H1 (cell line): Measurements from ENCODE around the gene ACADVL. TPM values are rescaled to one million over a fixed set of nuclear protein-coding genes. Genes with fewer than 3 reads are reported as not detected.

Source experiments
- CTCF ChIA-PET: fragments of 300-600 bp; sonication (Branson Sonifier 250); formaldehyde crosslinking; loops from one replicate; lab custom pipeline; 2021; ENCODE audit not compliant: partially characterized antibody; lab: Charles Lee
- POLR2A ChIA-PET: fragments of 300-600 bp; sonication (Branson Sonifier 250); formaldehyde crosslinking; loops from one replicate; lab custom pipeline; 2021; ENCODE audit warnings: inconsistent platforms; ENCODE audit not compliant: partially characterized antibody; lab: Charles Lee
- DNase-seq, 2 experiments: peaks; one replicate each; pipeline versions ENCODE4 v3.0.0 to v3.0.0-alpha.2; 2010 to 2022; ENCODE audit warnings: low spot score in 2 of 2, low read depth in 1 of 2, mixed read lengths in 1 of 2
- FAIRE-seq: peaks from 2 replicates; lab custom pipeline; 2011; peaks lifted over from hg19 to GRCh38; lab: Jason Lieb, UNC
- H2AFZ ChIP-seq: 2 replicates; pipeline ENCODE4 v1.8.1; 2012; ENCODE audit warnings: low read length, inconsistent platforms
- H2AK5ac ChIP-seq: 2 replicates; pipeline ENCODE4 v1.6.1; 2013; ENCODE audit warnings: low read depth, low read length
- H2BK120ac ChIP-seq: replicated peaks from 2 replicates; pipeline ENCODE3; 2013; ENCODE audit warnings: low read depth, low read length, inconsistent platforms
- H2BK12ac ChIP-seq: 2 replicates; pipeline ENCODE4 v1.6.1; 2013; ENCODE audit warnings: low read depth, low read length
- H2BK15ac ChIP-seq: 2 replicates; pipeline ENCODE4 v1.6.1; 2013; ENCODE audit warnings: low read length
- H2BK20ac ChIP-seq: 2 replicates; pipeline ENCODE4 v1.6.1; 2013; ENCODE audit warnings: low read length
- H2BK5ac ChIP-seq: 2 replicates; pipeline ENCODE4 v1.6.1; 2013; ENCODE audit warnings: low read depth, low read length
- H3K14ac ChIP-seq: 2 replicates; pipeline ENCODE4 v1.6.1; 2013; ENCODE audit warnings: inconsistent platforms; ENCODE audit not compliant: insufficient read length
- H3K18ac ChIP-seq: 2 replicates; pipeline ENCODE4 v1.6.1; 2013; ENCODE audit warnings: low read length; ENCODE audit errors: extremely low read depth
- H3K23ac ChIP-seq: 2 replicates; pipeline ENCODE4 v1.6.1; 2013; ENCODE audit warnings: inconsistent platforms; ENCODE audit not compliant: insufficient read length
- H3K23me2 ChIP-seq: 2 replicates; pipeline ENCODE4 v1.6.1; 2013; ENCODE audit warnings: low read depth, low read length
- H3K27ac ChIP-seq: 2 replicates; pipeline ENCODE4 v1.6.1; 2011; ENCODE audit warnings: low read depth, low read length, inconsistent platforms
- H3K27me3 ChIP-seq, 4 experiments: replicated peaks in 1 of 4; 1 replicate in 1 of 4; 2 replicates in 3 of 4; pipeline versions ENCODE4 v1.6.1 to v1.8.1; 2011 to 2013; ENCODE audit warnings: low read length in 3 of 4, mild to moderate bottlenecking in 3 of 4, inconsistent platforms in 2 of 4, mixed read lengths in 2 of 4, moderate library complexity in 1 of 4; ENCODE audit not compliant: control insufficient read depth in 3 of 4, insufficient read depth in 3 of 4; ENCODE audit errors: extremely low read depth in 1 of 4
- H3K36me3 ChIP-seq, 4 experiments: 2 replicates each; pipeline versions ENCODE4 v1.6.1 to v1.8.1; 2011 to 2013; ENCODE audit warnings: mild to moderate bottlenecking in 4 of 4, low read length in 3 of 4, moderate library complexity in 2 of 4, control low read depth in 1 of 4, inconsistent platforms in 1 of 4; ENCODE audit not compliant: insufficient read depth in 4 of 4, control insufficient read depth in 2 of 4
- H3K4ac ChIP-seq: replicated peaks from 2 replicates; pipeline ENCODE3; 2013; ENCODE audit warnings: low read length, low read depth, mixed read lengths, inconsistent platforms; ENCODE audit not compliant: insufficient read length
- H3K4me1 ChIP-seq, 4 experiments: replicated peaks in 1 of 4; 1 replicate in 1 of 4; 2 replicates in 3 of 4; pipeline versions ENCODE4 v1.6.1 to v1.8.1; 2011 to 2013; ENCODE audit warnings: low read length in 3 of 4, inconsistent platforms in 2 of 4, mixed read lengths in 1 of 4; ENCODE audit not compliant: insufficient read depth in 4 of 4, control insufficient read depth in 3 of 4
- H3K4me2 ChIP-seq, 2 experiments: 2 replicates each; pipeline versions ENCODE4 v1.6.1 to v1.8.1; 2011 to 2013; ENCODE audit warnings: low read depth in 2 of 2, low read length in 2 of 2, control low read depth in 1 of 2, inconsistent platforms in 1 of 2, mild to moderate bottlenecking in 1 of 2; ENCODE audit not compliant: insufficient read depth in 1 of 2
- H3K4me3 ChIP-seq, 4 experiments: fragments of 200-600, 300-600 bp in 1 of 4; sonication (generic), shearing (Covaris generic), sonication (Bioruptor Twin) in 1 of 4; 2 replicates each; pipeline versions ENCODE4 v1.5.1 to v1.8.1; 2011 to 2016; ENCODE audit warnings: low read length in 4 of 4, low read depth in 3 of 4, control low read depth in 2 of 4, inconsistent platforms in 2 of 4, mild to moderate bottlenecking in 2 of 4, mixed read lengths in 1 of 4, moderate library complexity in 1 of 4; ENCODE audit not compliant: insufficient read depth in 2 of 4; ENCODE audit errors: extremely low read depth in 1 of 4
- H3K56ac ChIP-seq: replicated peaks from 2 replicates; pipeline ENCODE3; 2013; ENCODE audit warnings: low read depth, mild to moderate bottlenecking, mixed read lengths, low read length, inconsistent platforms; ENCODE audit not compliant: insufficient read length
- H3K79me1 ChIP-seq: 2 replicates; pipeline ENCODE4 v1.6.1; 2013; ENCODE audit warnings: low read depth, low read length, control low read depth
- H3K79me2 ChIP-seq, 2 experiments: 2 replicates each; pipeline versions ENCODE4 v1.6.1 to v1.8.1; 2012 to 2013; ENCODE audit warnings: low read length in 2 of 2, mild to moderate bottlenecking in 2 of 2, inconsistent platforms in 1 of 2; ENCODE audit not compliant: insufficient read depth in 2 of 2, control insufficient read depth in 1 of 2
- H3K9ac ChIP-seq, 4 experiments: replicated peaks in 1 of 4; 1 replicate in 1 of 4; 2 replicates in 3 of 4; pipeline versions ENCODE4 v1.6.1 to v1.8.1; 2011 to 2013; ENCODE audit warnings: low read depth in 3 of 4, low read length in 3 of 4, control low read depth in 2 of 4, mild to moderate bottlenecking in 2 of 4, moderate library complexity in 2 of 4, inconsistent platforms in 1 of 4; ENCODE audit errors: extremely low read depth in 1 of 4
- H3K9me3 ChIP-seq, 2 experiments: 2 replicates each; pipeline versions ENCODE4 v1.6.1 to v1.8.1; 2012 to 2013; ENCODE audit warnings: mild to moderate bottlenecking in 2 of 2, moderate library complexity in 2 of 2, control low read depth in 1 of 2, inconsistent platforms in 1 of 2, low read depth in 1 of 2, low read length in 1 of 2, mixed read lengths in 1 of 2; ENCODE audit not compliant: insufficient read depth in 2 of 2
- H4K20me1 ChIP-seq, 2 experiments: replicated peaks in 1 of 2; 2 replicates each; pipeline versions ENCODE3 to v1.8.1; 2011 to 2013; ENCODE audit warnings: inconsistent platforms in 2 of 2, low read length in 2 of 2, mild to moderate bottlenecking in 1 of 2; ENCODE audit not compliant: insufficient read depth in 2 of 2, control insufficient read depth in 1 of 2
- H4K5ac ChIP-seq: 2 replicates; pipeline ENCODE4 v1.6.1; 2013; ENCODE audit warnings: low read length, low read depth, mixed read lengths, inconsistent platforms; ENCODE audit not compliant: insufficient read length
- H4K8ac ChIP-seq: 2 replicates; pipeline ENCODE4 v1.8.0; 2013; ENCODE audit warnings: mild to moderate bottlenecking, moderate library complexity, low read length, inconsistent platforms; ENCODE audit not compliant: insufficient read depth; ENCODE audit errors: extremely low read depth
- H4K91ac ChIP-seq: replicated peaks from 2 replicates; pipeline ENCODE3; 2013; ENCODE audit warnings: low read length, mixed read lengths, inconsistent platforms; ENCODE audit not compliant: insufficient read length
- JUND ChIP-seq: IDR thresholded peaks from 2 replicates; pipeline ENCODE4 v1.6.1; 2011; ENCODE audit warnings: mild to moderate bottlenecking, improper control_type of control experiment, low read length
- WGBS, 2 experiments: shearing (Covaris generic) in 1 of 2; methylation state at CpG; one replicate each; pipeline versions ENCODE4 v1.1.6 to v1.1.7; 2013 to 2015; ENCODE audit warnings: low lambda C conversion rate in 2 of 2, mixed read lengths in 2 of 2, inconsistent platforms in 1 of 2, low coverage in 1 of 2, missing lambda C conversion rate in 1 of 2; ENCODE audit not compliant: insufficient replicate concordance in 2 of 2, insufficient coverage in 1 of 2, insufficient read length in 1 of 2; ENCODE audit errors: extremely low coverage in 1 of 2, missing lambda C conversion rate in 1 of 2; 5-methylcytosine and 5-hydroxymethylcytosine counted together
- polyA plus RNA-seq, 7 experiments: library from polyadenylated mRNA; depleted of rRNA in 3 of 7; stranded (reverse) in 5 of 7; unstranded in 2 of 7; fragments of >200 nt in 5 of 7; fragments of 200-250 nt in 2 of 7; gene quantifications; 1 replicate in 5 of 7; 2 replicates in 1 of 7; 4 replicates in 1 of 7; pipeline versions ENCODE4 v1.2.1 to v1.2.3, GENCODE V29; 2011 to 2013; ENCODE audit warnings: missing spikeins in 2 of 7, mixed read lengths in 2 of 7
- total RNA-seq: library from RNA; stranded (reverse); fragmentation: NEBNext Ultra II Directional; extraction: Animal tissue kit (Norgen Biotek cat#: 25700); gene quantifications from 2 replicates; pipeline ENCODE4 v1.2.1, GENCODE V29; 2021

The ACADVL gene
- total and polyA plus RNA-seq, 2 of the 8 experiments (the other 6 are each of a cell fraction or from before 2014, with no cell fraction given) = 181 to 231 TPM

GRCh38 chr17:7192271-7192937 lies 27.3 kb upstream of the ACADVL start:
- peaks cover 17 to 40% (median 30%) of the 10 kb centered on the region in 4 experiments; a peak in 7 of 8 replicates for H3K36me3 ChIP-seq
- no peak overlapping the region for H3K23ac ChIP-seq
- no peak overlapping the region for H2BK12ac ChIP-seq
- DNase-seq (no peak), FAIRE-seq (no peak)
- TF ChIP-seq JUND = no peak
- no peak overlapping the region for H3K9ac ChIP-seq
- no peak overlapping the region for H2BK15ac ChIP-seq
- no peaks in the 10 kb centered on the region for H3K79me2 ChIP-seq
- H3K18ac ChIP-seq = no peak overlapping the region
- H4K91ac ChIP-seq = no peak overlapping the region
- no peaks in the 10 kb centered on the region for H3K79me1 ChIP-seq
- H3K56ac ChIP-seq = no peak overlapping the region
- peaks cover 5 to 12% of the 10 kb centered on the region in 2 experiments for H4K20me1 ChIP-seq
- ChIA-PET POLR2A (no interaction called here), CTCF (no interaction called here)
- no peaks in the 10 kb centered on the region for H3K27me3 ChIP-seq
- H4K8ac ChIP-seq = no peak overlapping the region
- WGBS, 2 experiments = 93% methylated on average over 6 of the region's 12 CpGs; no CpG with 5 or more reads in 1 of the 2 experiments
- no peaks in the 10 kb centered on the region for H3K23me2 ChIP-seq
- no peaks in the 10 kb centered on the region for H3K4me1 ChIP-seq
- H4K5ac ChIP-seq = no peak overlapping the region
- H3K4me2 ChIP-seq = no peak overlapping the region
- H2BK5ac ChIP-seq = 0 out of 2 replicates have a peak overlapping the region, but pooled peaks have one; percentile 24
- H2AFZ ChIP-seq = no peak overlapping the region
- no peak overlapping the region for H3K4ac ChIP-seq
- H3K27ac ChIP-seq = no peak overlapping the region
- no peaks in the 10 kb centered on the region for H3K9me3 ChIP-seq
- no peak overlapping the region for H3K4me3 ChIP-seq
- H2AK5ac ChIP-seq = no peak overlapping the region
- no peak overlapping the region for H2BK20ac ChIP-seq
- no peak overlapping the region for H3K14ac ChIP-seq
- H2BK120ac ChIP-seq = no peak overlapping the region
